Measurements from ENCODE around the gene C1orf159. TPM values are rescaled to one million over a fixed set of nuclear protein-coding genes. Genes with fewer than 3 reads are reported as not detected.

C1orf159 gene
- total and polyA plus RNA-seq, 10 of the 15 experiments (the other 5 are each of a cell fraction or from before 2014, with no cell fraction given) = 0.11 to 23.4 (median 8.0) TPM

- no peaks in the 10 kb centered on the region for H3K9me3 ChIP-seq (replicated peaks; ENCODE audit: control insufficient read depth, insufficient read depth, low read length)
- H2AFZ ChIP-seq (ENCODE audit: control insufficient read depth, low read depth, low read length) = no peak overlapping the region
- ATAC-seq = no peak
- intact Hi-C loops (cut with micrococcal nuclease; ENCODE audit: unreplicated experiment) = no loop called here
- 58% methylated on average over 36 of the region's 56 CpGs for WGBS (ENCODE audit: insufficient coverage, insufficient replicate concordance, low lambda C conversion rate, missing lambda C conversion rate)
- ChIA-PET RAD21 (ENCODE audit: unreplicated experiment) (interaction anchor here (1.0 kb wide), 1 partner anchor 220 kb away, joined by 3 read pairs; no protein-coding TSS in a partner anchor), CTCF (interaction anchor here (1.2 kb wide), 1 partner anchor 87 kb away, joined by 4 read pairs; no protein-coding TSS in a partner anchor), POLR2A (no interaction called here), SMC1A (ENCODE audit: uncharacterized antibody, unreplicated experiment) (no interaction called here)
- no peaks in the 10 kb centered on the region; a peak in 1 of 4 replicates for H3K27me3 ChIP-seq (replicated peaks in 1 of 2; ENCODE audit: control insufficient read depth in 2 of 2, insufficient read depth in 2 of 2, low read length in 1 of 2)
- DNase-seq (ENCODE audit: low read depth, low spot score) = no peak
- no peak overlapping the region for H3K4me3 ChIP-seq
- H3K27ac ChIP-seq (ENCODE audit: control insufficient read depth, insufficient read depth) = no peak overlapping the region
- H3K4me2 ChIP-seq (ENCODE audit: control insufficient read depth, insufficient read depth) = no peak overlapping the region
- no peaks in the 10 kb centered on the region for H3K36me3 ChIP-seq (ENCODE audit: control insufficient read depth in 2 of 2, insufficient read depth in 2 of 2, low read length in 1 of 2)
- H3K79me2 ChIP-seq (ENCODE audit: control insufficient read depth, insufficient read depth, low read length) = no peaks in the 10 kb centered on the region
- BruUV-seq (replicated peaks) = no TSS peak
- H3K4me1 ChIP-seq (ENCODE audit: control insufficient read depth, insufficient read depth, low read length) = peaks cover 15% of the 10 kb centered on the region
- FAIRE-seq = no peak
- H3K9ac ChIP-seq (ENCODE audit: control insufficient read depth, insufficient read depth, low read length) = no peak overlapping the region
- no peak for TF ChIP-seq ZZZ3 (IDR thresholded peaks at IDR 0.05; ENCODE audit: control insufficient read depth, insufficient read length, low read depth)
- no peak for TF ChIP-seq RBBP5 (conservative IDR thresholded peaks at IDR 0.05)
- TF ChIP-seq PBX3 (IDR thresholded peaks at IDR 0.05; ENCODE audit: insufficient replicate concordance, low read depth, low read length) = no peak
- TF ChIP-seq ZSCAN29 (IDR thresholded peaks at IDR 0.05) = no peak
- no peak for TF ChIP-seq HCFC1 (IDR thresholded peaks at IDR 0.05; ENCODE audit: low read length)
- no peaks in the 10 kb centered on the region for H4K20me1 ChIP-seq (ENCODE audit: control insufficient read depth, insufficient read depth)
- in situ Hi-C loops (cut with MboI) = no loop called here
Measured at GRCh38 chr1:1071486-1072298, 44.2 kb downstream of the C1orf159 start.

Data from GM12878 (cell line).